ENCODE data around the gene CPNE5. TPM values are rescaled to one million over a fixed set of nuclear protein-coding genes. Genes with fewer than 3 reads are reported as not detected.

CPNE5 gene
- total and polyA plus RNA-seq, 7 experiments from 2014 or later, result 0.09 to 5.1 (median 1.3) TPM; not detected in 1

- Histone ChIP-seq H3K4me3 (ENCODE audit: low read length) (no peak overlapping the region), H3K9me3 (ENCODE audit: control insufficient read depth in 2 of 3, low read length in 3 of 3) (no peaks in the 10 kb centered on the region), H3K4me1 (ENCODE audit: control insufficient read depth in 2 of 2, insufficient read depth in 2 of 2, low read length in 2 of 2) (no peaks in the 10 kb centered on the region), H3K36me3 (ENCODE audit: control insufficient read depth in 2 of 3, insufficient read depth in 3 of 3, low read length in 3 of 3) (no peaks in the 10 kb centered on the region), H3K27ac (ENCODE audit: low read depth, low read length) (no peak overlapping the region), H3K27me3 (ENCODE audit: control insufficient read depth in 2 of 2, insufficient read depth in 2 of 2, low read length in 2 of 2) (no peaks in the 10 kb centered on the region)
- H3K9me3 Mint-ChIP-seq, result no peaks in the 10 kb centered on the region
- ChIA-PET CTCF (no interaction called here), POLR2A (interaction anchor here (1.1 kb wide), 1 partner anchor 518 kb away, joined by 3 read pairs; no protein-coding TSS in a partner anchor)
- peak overlapping the region in 1 of 9 donors; percentile 2 for H3K27ac Mint-ChIP-seq
- no peaks in the 10 kb centered on the region for H3K36me3 Mint-ChIP-seq
- intact Hi-C loops (cut with micrococcal nuclease), result loop anchor here in 1 of 2 donors (5.0 kb wide), 1 partner anchor 37 kb away; no protein-coding TSS in a partner anchor
- H3K4me1 Mint-ChIP-seq, result peaks cover 0 to 12% (median 0%) of the 10 kb centered on the region in 7 donors
- ATAC-seq (no peak), DNase-seq (no peak)
- peaks cover 0 to 4% (median 0%) of the 10 kb centered on the region in 5 donors for H3K27me3 Mint-ChIP-seq
- H3K4me3 Mint-ChIP-seq, result no peak overlapping the region
These were observed 118.7 kb downstream of the CPNE5 start for GRCh38 chr6:36720251-36721141.

DNA sequence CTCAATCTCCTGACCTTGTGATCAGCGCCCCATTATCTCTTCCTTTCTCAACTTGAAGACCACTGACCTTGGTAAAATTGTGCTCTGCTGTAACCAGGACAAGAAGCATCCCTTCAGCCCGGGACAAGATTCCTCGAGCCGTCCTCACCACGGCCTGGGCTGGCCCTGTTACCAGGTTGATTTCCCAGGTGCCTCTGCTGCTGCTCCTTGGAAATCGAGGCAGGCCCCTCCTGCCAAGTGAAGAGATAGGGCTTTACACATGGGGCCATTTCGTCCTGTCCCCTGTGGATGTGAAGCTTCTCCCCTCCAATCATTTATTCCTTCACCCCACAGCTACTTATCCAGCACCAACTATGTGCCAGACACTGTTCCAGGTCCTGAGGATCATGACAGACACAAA lies 120.1 kb downstream of the CPNE5 start:
- no peak for ATAC-seq
- H3K27ac Mint-ChIP-seq, result peak overlapping the region in 1 of 9 donors; percentile 72
- no peak for DNase-seq
- POLR2A ChIA-PET, result no interaction called here
- no peaks in the 10 kb centered on the region for H3K4me1 ChIP-seq (ENCODE audit: control insufficient read depth in 2 of 2, insufficient read depth in 2 of 2, low read length in 2 of 2)
- H3K36me3 Mint-ChIP-seq, result no peaks in the 10 kb centered on the region
- no peak overlapping the region for H3K4me3 ChIP-seq (ENCODE audit: low read length)
- no peaks in the 10 kb centered on the region for H3K9me3 ChIP-seq (ENCODE audit: control insufficient read depth in 2 of 3, low read length in 3 of 3)
- CTCF ChIA-PET, result no interaction called here
- H3K9me3 Mint-ChIP-seq, result no peaks in the 10 kb centered on the region
- H3K27me3 ChIP-seq (ENCODE audit: control insufficient read depth in 2 of 2, insufficient read depth in 2 of 2, low read length in 2 of 2), result no peaks in the 10 kb centered on the region
- no peak overlapping the region for H3K27ac ChIP-seq (ENCODE audit: low read depth, low read length)
- peaks cover 0 to 4% (median 0%) of the 10 kb centered on the region in 5 donors for H3K27me3 Mint-ChIP-seq
- H3K4me3 Mint-ChIP-seq, result no peak overlapping the region
- no peaks in the 10 kb centered on the region for H3K36me3 ChIP-seq (ENCODE audit: control insufficient read depth in 2 of 3, insufficient read depth in 3 of 3, low read length in 3 of 3)
- intact Hi-C loops (cut with micrococcal nuclease), result no loop called here
- H3K4me1 Mint-ChIP-seq, result peaks cover 0 to 4% (median 0%) of the 10 kb centered on the region in 7 donors

- peaks cover 0 to 4% (median 0%) of the 10 kb centered on the region in 7 donors for H3K4me1 Mint-ChIP-seq
- H3K27ac ChIP-seq (ENCODE audit: low read depth, low read length), result no peak overlapping the region
- H3K4me1 ChIP-seq (ENCODE audit: control insufficient read depth in 2 of 2, insufficient read depth in 2 of 2, low read length in 2 of 2), result no peaks in the 10 kb centered on the region
- no peaks in the 10 kb centered on the region for H3K9me3 ChIP-seq (ENCODE audit: control insufficient read depth in 2 of 3, low read length in 3 of 3)
- no peaks in the 10 kb centered on the region for H3K36me3 Mint-ChIP-seq
- H3K4me3 ChIP-seq (ENCODE audit: low read length), result no peak overlapping the region
- H3K27me3 Mint-ChIP-seq, result peaks cover 0 to 5% (median 0%) of the 10 kb centered on the region in 5 donors
- H3K36me3 ChIP-seq (ENCODE audit: control insufficient read depth in 2 of 3, insufficient read depth in 3 of 3, low read length in 3 of 3), result no peaks in the 10 kb centered on the region
- H3K27ac Mint-ChIP-seq, result no peak overlapping the region
- no peaks in the 10 kb centered on the region for H3K27me3 ChIP-seq (ENCODE audit: control insufficient read depth in 2 of 2, insufficient read depth in 2 of 2, low read length in 2 of 2)
- DNase-seq (no peak), ATAC-seq (no peak)
- no peaks in the 10 kb centered on the region for H3K9me3 Mint-ChIP-seq
- no peak overlapping the region for H3K4me3 Mint-ChIP-seq
- ChIA-PET POLR2A (no interaction called here), CTCF (no interaction called here)
- intact Hi-C loops (cut with micrococcal nuclease), result no loop called here
These were observed 120.7 kb downstream of the CPNE5 start for GRCh38 chr6:36718560-36718959.

GRCh38 chr6:36717871-36718540 lies 121.2 kb downstream of the CPNE5 start:
- ATAC-seq (no peak), DNase-seq (no peak)
- H3K27ac Mint-ChIP-seq, result no peak overlapping the region
- H3K4me1 Mint-ChIP-seq, result peaks cover 0 to 4% (median 0%) of the 10 kb centered on the region in 7 donors
- intact Hi-C loops (cut with micrococcal nuclease), result no loop called here
- ChIA-PET CTCF (no interaction called here), POLR2A (no interaction called here)
- H3K9me3 ChIP-seq (ENCODE audit: control insufficient read depth in 2 of 3, low read length in 3 of 3), result no peaks in the 10 kb centered on the region
- H3K27me3 ChIP-seq (ENCODE audit: control insufficient read depth in 2 of 2, insufficient read depth in 2 of 2, low read length in 2 of 2), result no peaks in the 10 kb centered on the region
- no peak overlapping the region for H3K4me3 ChIP-seq (ENCODE audit: low read length)
- no peaks in the 10 kb centered on the region for H3K36me3 ChIP-seq (ENCODE audit: control insufficient read depth in 2 of 3, insufficient read depth in 3 of 3, low read length in 3 of 3)
- no peaks in the 10 kb centered on the region for H3K9me3 Mint-ChIP-seq
- H3K27me3 Mint-ChIP-seq, result peaks cover 0 to 9% (median 0%) of the 10 kb centered on the region in 5 donors
- no peaks in the 10 kb centered on the region for H3K36me3 Mint-ChIP-seq
- no peak overlapping the region for H3K27ac ChIP-seq (ENCODE audit: low read depth, low read length)
- no peak overlapping the region for H3K4me3 Mint-ChIP-seq
- no peaks in the 10 kb centered on the region for H3K4me1 ChIP-seq (ENCODE audit: control insufficient read depth in 2 of 2, insufficient read depth in 2 of 2, low read length in 2 of 2)

GRCh38 chr6:36717231-36717825 lies 121.9 kb downstream of the CPNE5 start:
- intact Hi-C loops (cut with micrococcal nuclease), result no loop called here
- no peaks in the 10 kb centered on the region for H3K36me3 Mint-ChIP-seq
- H3K4me1 Mint-ChIP-seq, result peaks cover 0 to 4% (median 0%) of the 10 kb centered on the region in 7 donors
- no peaks in the 10 kb centered on the region for H3K4me1 ChIP-seq (ENCODE audit: control insufficient read depth in 2 of 2, insufficient read depth in 2 of 2, low read length in 2 of 2)
- DNase-seq, result no peak
- H3K27me3 ChIP-seq (ENCODE audit: control insufficient read depth in 2 of 2, insufficient read depth in 2 of 2, low read length in 2 of 2), result no peaks in the 10 kb centered on the region
- peak overlapping the region in 1 of 9 donors; percentile 23 for H3K27ac Mint-ChIP-seq
- no peaks in the 10 kb centered on the region for H3K9me3 Mint-ChIP-seq
- H3K36me3 ChIP-seq (ENCODE audit: control insufficient read depth in 2 of 3, insufficient read depth in 3 of 3, low read length in 3 of 3), result no peaks in the 10 kb centered on the region
- H3K9me3 ChIP-seq (ENCODE audit: control insufficient read depth in 2 of 3, low read length in 3 of 3), result no peaks in the 10 kb centered on the region
- H3K4me3 ChIP-seq (ENCODE audit: low read length), result no peak overlapping the region
- ChIA-PET POLR2A (no interaction called here), CTCF (no interaction called here)
- H3K4me3 Mint-ChIP-seq, result no peak overlapping the region
- H3K27ac ChIP-seq (ENCODE audit: low read depth, low read length), result no peak overlapping the region
- peaks cover 0 to 13% (median 0%) of the 10 kb centered on the region in 5 donors for H3K27me3 Mint-ChIP-seq
- no peak for ATAC-seq

- Mint-ChIP-seq H3K9me3 (no peaks in the 10 kb centered on the region), H3K27ac (no peak overlapping the region), H3K4me1 (peaks cover 0 to 4% (median 0%) of the 10 kb centered on the region in 7 donors), H3K27me3 (peaks cover 0 to 16% (median 0%) of the 10 kb centered on the region in 5 donors), H3K36me3 (no peaks in the 10 kb centered on the region), H3K4me3 (no peak overlapping the region)
- no peak for DNase-seq
- H3K27ac ChIP-seq (ENCODE audit: low read depth, low read length), result no peak overlapping the region
- no peak for ATAC-seq
- ChIA-PET POLR2A (no interaction called here), CTCF (no interaction called here)
- no peak overlapping the region for H3K4me3 ChIP-seq (ENCODE audit: low read length)
- no peaks in the 10 kb centered on the region for H3K4me1 ChIP-seq (ENCODE audit: control insufficient read depth in 2 of 2, insufficient read depth in 2 of 2, low read length in 2 of 2)
- intact Hi-C loops (cut with micrococcal nuclease), result no loop called here
- H3K27me3 ChIP-seq (ENCODE audit: control insufficient read depth in 2 of 2, insufficient read depth in 2 of 2, low read length in 2 of 2), result no peaks in the 10 kb centered on the region
- H3K36me3 ChIP-seq (ENCODE audit: control insufficient read depth in 2 of 3, insufficient read depth in 3 of 3, low read length in 3 of 3), result no peaks in the 10 kb centered on the region
- no peaks in the 10 kb centered on the region for H3K9me3 ChIP-seq (ENCODE audit: control insufficient read depth in 2 of 3, low read length in 3 of 3)
These were observed 122.7 kb downstream of the CPNE5 start for GRCh38 chr6:36716476-36717093.

Data from naive thymus-derived CD4-positive, alpha-beta T cell (primary cell).